ENCODE results near the gene GPR17. TPM values are rescaled to one million over a fixed set of nuclear protein-coding genes. Genes with fewer than 3 reads are reported as not detected.
A peak's percentile ranks its signal among the peaks of the same experiment; 100 is the strongest.

The GPR17 gene
- total and polyA plus RNA-seq, 2 experiments from 2014 or later = not detected

DNA sequence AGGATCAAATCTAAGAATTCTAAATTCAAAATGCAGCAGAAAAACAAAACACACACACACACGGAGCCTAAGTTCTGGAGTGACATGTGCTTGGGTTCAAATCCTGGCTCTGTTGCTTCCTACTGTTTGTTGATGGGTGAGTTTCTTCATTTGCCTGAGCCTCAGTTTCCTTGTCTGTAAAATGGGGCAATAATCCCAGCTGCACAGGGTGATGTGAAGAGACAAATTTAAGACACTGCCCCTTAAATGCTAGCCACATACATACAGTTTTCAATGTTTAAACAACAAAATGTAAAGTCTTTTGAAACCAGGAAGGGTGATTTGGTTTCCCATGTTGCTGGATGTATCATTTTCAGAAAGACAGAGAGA, 943 bp upstream of the GPR17 start (continued):
- TF ChIP-seq, protein P1, sequence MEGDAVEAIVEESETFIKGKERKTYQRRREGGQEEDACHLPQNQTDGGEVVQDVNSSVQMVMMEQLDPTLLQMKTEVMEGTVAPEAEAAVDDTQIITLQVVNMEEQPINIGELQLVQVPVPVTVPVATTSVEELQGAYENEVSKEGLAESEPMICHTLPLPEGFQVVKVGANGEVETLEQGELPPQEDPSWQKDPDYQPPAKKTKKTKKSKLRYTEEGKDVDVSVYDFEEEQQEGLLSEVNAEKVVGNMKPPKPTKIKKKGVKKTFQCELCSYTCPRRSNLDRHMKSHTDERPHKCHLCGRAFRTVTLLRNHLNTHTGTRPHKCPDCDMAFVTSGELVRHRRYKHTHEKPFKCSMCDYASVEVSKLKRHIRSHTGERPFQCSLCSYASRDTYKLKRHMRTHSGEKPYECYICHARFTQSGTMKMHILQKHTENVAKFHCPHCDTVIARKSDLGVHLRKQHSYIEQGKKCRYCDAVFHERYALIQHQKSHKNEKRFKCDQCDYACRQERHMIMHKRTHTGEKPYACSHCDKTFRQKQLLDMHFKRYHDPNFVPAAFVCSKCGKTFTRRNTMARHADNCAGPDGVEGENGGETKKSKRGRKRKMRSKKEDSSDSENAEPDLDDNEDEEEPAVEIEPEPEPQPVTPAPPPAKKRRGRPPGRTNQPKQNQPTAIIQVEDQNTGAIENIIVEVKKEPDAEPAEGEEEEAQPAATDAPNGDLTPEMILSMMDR (conservative IDR thresholded peaks at IDR 0.05; ENCODE audit: low read depth in 2 of 2) = no peak
- no peak for TF ChIP-seq ZNF331 (CRISPR knock-in tag; IDR thresholded peaks at IDR 0.05; ENCODE audit: low read depth)
- no peak for TF ChIP-seq STAT1 (IDR thresholded peaks at IDR 0.05; ENCODE audit: unreplicated experiment)
- TF ChIP-seq ZNF114 (CRISPR knock-in tag; IDR thresholded peaks at IDR 0.05) = no peak
- TF ChIP-seq, protein P2, sequence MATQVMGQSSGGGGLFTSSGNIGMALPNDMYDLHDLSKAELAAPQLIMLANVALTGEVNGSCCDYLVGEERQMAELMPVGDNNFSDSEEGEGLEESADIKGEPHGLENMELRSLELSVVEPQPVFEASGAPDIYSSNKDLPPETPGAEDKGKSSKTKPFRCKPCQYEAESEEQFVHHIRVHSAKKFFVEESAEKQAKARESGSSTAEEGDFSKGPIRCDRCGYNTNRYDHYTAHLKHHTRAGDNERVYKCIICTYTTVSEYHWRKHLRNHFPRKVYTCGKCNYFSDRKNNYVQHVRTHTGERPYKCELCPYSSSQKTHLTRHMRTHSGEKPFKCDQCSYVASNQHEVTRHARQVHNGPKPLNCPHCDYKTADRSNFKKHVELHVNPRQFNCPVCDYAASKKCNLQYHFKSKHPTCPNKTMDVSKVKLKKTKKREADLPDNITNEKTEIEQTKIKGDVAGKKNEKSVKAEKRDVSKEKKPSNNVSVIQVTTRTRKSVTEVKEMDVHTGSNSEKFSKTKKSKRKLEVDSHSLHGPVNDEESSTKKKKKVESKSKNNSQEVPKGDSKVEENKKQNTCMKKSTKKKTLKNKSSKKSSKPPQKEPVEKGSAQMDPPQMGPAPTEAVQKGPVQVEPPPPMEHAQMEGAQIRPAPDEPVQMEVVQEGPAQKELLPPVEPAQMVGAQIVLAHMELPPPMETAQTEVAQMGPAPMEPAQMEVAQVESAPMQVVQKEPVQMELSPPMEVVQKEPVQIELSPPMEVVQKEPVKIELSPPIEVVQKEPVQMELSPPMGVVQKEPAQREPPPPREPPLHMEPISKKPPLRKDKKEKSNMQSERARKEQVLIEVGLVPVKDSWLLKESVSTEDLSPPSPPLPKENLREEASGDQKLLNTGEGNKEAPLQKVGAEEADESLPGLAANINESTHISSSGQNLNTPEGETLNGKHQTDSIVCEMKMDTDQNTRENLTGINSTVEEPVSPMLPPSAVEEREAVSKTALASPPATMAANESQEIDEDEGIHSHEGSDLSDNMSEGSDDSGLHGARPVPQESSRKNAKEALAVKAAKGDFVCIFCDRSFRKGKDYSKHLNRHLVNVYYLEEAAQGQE (IDR thresholded peaks at IDR 0.05; ENCODE audit: unreplicated experiment) = no peak

GRCh38 chr2:127646487-127647241, 711 bp downstream of the GPR17 start:
- Mint-ChIP-seq H3K9me3 (no peaks in the 10 kb centered on the region), H3K4me1 (peaks cover 11% of the 10 kb centered on the region), H3K36me3 (ENCODE audit: low read depth) (no peaks in the 10 kb centered on the region), H3K27ac (peak overlapping the region; percentile 66; the same call in 1 of the 2 replicates), H3K4me3 (no peak overlapping the region), H3K27me3 (ENCODE audit: insufficient read depth, low read depth, poor library complexity) (peaks cover 8% of the 10 kb centered on the region)
- no peak overlapping the region for H3K4me3 ChIP-seq
- H3K27ac ChIP-seq (ENCODE audit: low read depth) = no peak overlapping the region
- ATAC-seq (no peak), DNase-seq (ENCODE audit: low spot score) (no peak)
- H3K79me2 ChIP-seq (replicated peaks; ENCODE audit: insufficient read depth) = no peaks in the 10 kb centered on the region
- no peak overlapping the region for H3K4me2 ChIP-seq
- H2AFZ ChIP-seq = no peak overlapping the region
- no peaks in the 10 kb centered on the region for H3K36me3 ChIP-seq (ENCODE audit: insufficient read depth)
- H4K20me1 ChIP-seq (replicated peaks; ENCODE audit: insufficient read depth) = no peaks in the 10 kb centered on the region
- no peaks in the 10 kb centered on the region for H3K9me2 ChIP-seq (ENCODE audit: insufficient read depth)
- no peaks in the 10 kb centered on the region for H3K27me3 ChIP-seq (ENCODE audit: insufficient read depth)
- H3K4me1 ChIP-seq (ENCODE audit: insufficient read depth) = no peaks in the 10 kb centered on the region
- H3F3A ChIP-seq (replicated peaks; ENCODE audit: low read depth) = no peaks in the 10 kb centered on the region
- TF ChIP-seq EZH2 (IDR thresholded peaks at IDR 0.05; ENCODE audit: low read depth, unreplicated experiment) (no peak), ZNF331 (CRISPR knock-in tag; IDR thresholded peaks at IDR 0.05; ENCODE audit: low read depth) (no peak), CREB1 (CRISPR knock-in tag; IDR thresholded peaks at IDR 0.05; ENCODE audit: low read depth) (no peak), STAT1 (IDR thresholded peaks at IDR 0.05; ENCODE audit: unreplicated experiment) (no peak), NANOG (IDR thresholded peaks at IDR 0.05; ENCODE audit: borderline replicate concordance) (no peak), JUNB (IDR thresholded peaks at IDR 0.05; ENCODE audit: unreplicated experiment) (no peak), ZNF114 (CRISPR knock-in tag; IDR thresholded peaks at IDR 0.05) (no peak)
- TF ChIP-seq, protein P1 (conservative IDR thresholded peaks at IDR 0.05; ENCODE audit: low read depth in 2 of 2) = no peak
- TF ChIP-seq, protein P3, sequence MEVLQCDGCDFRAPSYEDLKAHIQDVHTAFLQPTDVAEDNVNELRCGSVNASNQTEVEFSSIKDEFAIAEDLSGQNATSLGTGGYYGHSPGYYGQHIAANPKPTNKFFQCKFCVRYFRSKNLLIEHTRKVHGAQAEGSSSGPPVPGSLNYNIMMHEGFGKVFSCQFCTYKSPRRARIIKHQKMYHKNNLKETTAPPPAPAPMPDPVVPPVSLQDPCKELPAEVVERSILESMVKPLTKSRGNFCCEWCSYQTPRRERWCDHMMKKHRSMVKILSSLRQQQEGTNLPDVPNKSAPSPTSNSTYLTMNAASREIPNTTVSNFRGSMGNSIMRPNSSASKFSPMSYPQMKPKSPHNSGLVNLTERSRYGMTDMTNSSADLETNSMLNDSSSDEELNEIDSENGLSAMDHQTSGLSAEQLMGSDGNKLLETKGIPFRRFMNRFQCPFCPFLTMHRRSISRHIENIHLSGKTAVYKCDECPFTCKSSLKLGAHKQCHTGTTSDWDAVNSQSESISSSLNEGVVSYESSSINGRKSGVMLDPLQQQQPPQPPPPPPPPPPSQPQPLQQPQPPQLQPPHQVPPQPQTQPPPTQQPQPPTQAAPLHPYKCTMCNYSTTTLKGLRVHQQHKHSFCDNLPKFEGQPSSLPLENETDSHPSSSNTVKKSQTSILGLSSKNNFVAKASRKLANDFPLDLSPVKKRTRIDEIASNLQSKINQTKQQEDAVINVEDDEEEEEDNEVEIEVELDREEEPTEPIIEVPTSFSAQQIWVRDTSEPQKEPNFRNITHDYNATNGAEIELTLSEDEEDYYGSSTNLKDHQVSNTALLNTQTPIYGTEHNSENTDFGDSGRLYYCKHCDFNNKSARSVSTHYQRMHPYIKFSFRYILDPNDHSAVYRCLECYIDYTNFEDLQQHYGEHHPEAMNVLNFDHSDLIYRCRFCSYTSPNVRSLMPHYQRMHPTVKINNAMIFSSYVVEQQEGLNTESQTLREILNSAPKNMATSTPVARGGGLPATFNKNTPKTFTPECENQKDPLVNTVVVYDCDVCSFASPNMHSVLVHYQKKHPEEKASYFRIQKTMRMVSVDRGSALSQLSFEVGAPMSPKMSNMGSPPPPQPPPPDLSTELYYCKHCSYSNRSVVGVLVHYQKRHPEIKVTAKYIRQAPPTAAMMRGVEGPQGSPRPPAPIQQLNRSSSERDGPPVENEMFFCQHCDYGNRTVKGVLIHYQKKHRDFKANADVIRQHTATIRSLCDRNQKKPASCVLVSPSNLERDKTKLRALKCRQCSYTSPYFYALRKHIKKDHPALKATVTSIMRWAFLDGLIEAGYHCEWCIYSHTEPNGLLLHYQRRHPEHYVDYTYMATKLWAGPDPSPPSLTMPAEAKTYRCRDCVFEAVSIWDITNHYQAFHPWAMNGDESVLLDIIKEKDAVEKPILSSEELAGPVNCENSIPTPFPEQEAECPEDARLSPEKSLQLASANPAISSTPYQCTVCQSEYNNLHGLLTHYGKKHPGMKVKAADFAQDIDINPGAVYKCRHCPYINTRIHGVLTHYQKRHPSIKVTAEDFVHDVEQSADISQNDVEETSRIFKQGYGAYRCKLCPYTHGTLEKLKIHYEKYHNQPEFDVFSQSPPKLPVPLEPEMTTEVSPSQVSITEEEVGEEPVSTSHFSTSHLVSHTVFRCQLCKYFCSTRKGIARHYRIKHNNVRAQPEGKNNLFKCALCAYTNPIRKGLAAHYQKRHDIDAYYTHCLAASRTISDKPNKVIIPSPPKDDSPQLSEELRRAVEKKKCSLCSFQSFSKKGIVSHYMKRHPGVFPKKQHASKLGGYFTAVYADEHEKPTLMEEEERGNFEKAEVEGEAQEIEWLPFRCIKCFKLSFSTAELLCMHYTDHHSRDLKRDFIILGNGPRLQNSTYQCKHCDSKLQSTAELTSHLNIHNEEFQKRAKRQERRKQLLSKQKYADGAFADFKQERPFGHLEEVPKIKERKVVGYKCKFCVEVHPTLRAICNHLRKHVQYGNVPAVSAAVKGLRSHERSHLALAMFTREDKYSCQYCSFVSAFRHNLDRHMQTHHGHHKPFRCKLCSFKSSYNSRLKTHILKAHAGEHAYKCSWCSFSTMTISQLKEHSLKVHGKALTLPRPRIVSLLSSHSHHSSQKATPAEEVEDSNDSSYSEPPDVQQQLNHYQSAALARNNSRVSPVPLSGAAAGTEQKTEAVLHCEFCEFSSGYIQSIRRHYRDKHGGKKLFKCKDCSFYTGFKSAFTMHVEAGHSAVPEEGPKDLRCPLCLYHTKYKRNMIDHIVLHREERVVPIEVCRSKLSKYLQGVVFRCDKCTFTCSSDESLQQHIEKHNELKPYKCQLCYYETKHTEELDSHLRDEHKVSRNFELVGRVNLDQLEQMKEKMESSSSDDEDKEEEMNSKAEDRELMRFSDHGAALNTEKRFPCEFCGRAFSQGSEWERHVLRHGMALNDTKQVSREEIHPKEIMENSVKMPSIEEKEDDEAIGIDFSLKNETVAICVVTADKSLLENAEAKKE (CRISPR knock-in tag; IDR thresholded peaks at IDR 0.05) = no peak

All from GM23338 (cell line).